GM18517 (cell line): ENCODE results near the gene ACAD9.
"Not testable (repeated sequence)": the region's sequence is repeated elsewhere in the genome, so short reads cannot be mapped to it uniquely, and the experiment has no call there.

ENCODE experiments used
- ATAC-seq: cut with Tn5 transposase; IDR thresholded peaks from one replicate; pipeline ENCODE4 v1.9.1; 2021; ENCODE audit warnings: mild to moderate bottlenecking, moderate library complexity; ENCODE audit not compliant: unreplicated experiment

Gene ACAD9

DNA sequence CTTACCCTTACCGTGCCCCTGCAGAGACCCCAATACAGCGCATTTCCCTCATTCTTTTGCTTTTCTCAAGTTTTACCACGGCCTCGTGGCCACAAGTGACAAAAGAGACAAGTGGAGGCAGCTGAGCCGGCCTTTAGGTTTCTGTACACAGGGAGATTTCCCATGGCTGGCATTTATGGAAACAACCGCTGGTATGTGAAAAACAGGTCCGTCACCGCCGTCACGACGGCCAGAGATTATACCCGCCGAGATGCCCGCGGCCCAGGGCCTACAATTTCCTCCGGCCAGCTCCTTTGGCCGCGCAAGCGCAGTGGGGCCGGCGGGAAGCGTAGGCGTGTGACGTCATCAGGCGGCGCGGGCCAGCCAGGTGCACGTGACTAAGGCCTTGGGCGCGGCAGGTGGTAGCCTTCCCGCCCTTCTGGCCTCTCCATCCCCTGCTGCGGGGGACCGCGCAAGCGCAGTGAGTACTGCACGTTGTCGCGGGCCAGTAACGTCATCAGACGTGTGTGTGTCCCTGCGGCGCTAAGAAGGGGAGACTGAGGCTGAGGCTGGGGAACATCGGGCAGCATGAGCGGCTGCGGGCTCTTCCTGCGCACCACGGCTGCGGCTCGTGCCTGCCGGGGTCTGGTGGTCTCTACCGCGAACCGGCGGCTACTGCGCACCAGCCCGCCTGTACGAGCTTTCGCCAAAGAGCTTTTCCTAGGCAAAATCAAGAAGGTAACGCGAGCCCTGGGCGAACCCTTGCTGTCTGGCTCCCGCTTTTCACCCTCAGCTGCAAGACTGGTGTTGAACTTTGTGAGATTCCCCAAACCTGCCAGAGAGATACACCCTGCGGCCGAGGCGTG is at the start of gene ACAD9:
Gene ACAD9, plus strand, starts transcription at position 496 of the 845 bp plus-strand sequence. Its CDS starts 72 bp downstream, at position 568.
- peak; percentile 89 for ATAC-seq

GRCh38 chr3:128829925-128830625 is 49.3 kb upstream of the ACAD9 start:
- ATAC-seq = not testable (repeated sequence)

GRCh38 chr3:128830762-128831161 is 48.7 kb upstream of the ACAD9 start:
- ATAC-seq = not testable (repeated sequence)

DNA sequence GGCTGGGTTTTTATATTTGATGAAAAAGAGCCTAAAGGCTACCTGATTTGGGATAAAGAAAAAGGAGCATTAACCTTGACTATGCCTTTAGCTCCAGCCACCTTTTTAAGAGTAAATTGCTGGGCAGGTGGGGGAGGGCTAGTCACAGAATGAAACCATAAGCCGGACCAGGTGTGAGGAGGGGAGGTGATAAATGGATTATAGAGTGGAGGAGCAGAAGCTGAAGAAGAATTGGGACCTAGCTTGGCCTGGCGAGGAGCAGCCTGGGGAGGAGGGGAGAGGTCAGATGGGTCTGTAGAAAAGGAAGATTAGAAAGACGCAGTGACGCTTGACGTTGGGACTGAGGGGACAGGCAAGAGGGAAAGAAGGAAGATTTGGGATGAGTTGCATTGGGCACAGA is 46.4 kb upstream of the ACAD9 start:
- ATAC-seq = not testable (repeated sequence)

DNA sequence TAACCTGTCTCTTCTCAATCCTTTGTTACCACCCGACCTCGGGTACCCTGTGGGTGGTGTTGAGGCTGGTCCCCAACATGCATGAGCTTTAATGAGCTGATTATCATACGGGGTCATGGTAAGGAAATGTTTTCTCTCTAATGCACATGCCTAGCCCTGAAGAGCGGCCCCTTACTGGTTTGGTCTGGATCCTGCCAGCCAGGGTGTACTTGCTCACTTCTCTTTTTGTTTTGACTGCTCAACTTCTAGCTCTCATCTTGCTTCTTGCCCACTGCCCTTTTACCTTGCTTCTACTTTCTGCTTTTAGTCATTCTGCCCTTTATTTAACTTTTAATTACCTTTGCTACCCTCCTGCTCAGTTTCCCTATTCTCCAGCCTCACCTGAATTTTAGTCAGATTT is 44.3 kb upstream of the ACAD9 start:
- no peak for ATAC-seq

GRCh38 chr3:128841926-128842920 is 37.2 kb upstream of the ACAD9 start:
- no peak for ATAC-seq

DNA sequence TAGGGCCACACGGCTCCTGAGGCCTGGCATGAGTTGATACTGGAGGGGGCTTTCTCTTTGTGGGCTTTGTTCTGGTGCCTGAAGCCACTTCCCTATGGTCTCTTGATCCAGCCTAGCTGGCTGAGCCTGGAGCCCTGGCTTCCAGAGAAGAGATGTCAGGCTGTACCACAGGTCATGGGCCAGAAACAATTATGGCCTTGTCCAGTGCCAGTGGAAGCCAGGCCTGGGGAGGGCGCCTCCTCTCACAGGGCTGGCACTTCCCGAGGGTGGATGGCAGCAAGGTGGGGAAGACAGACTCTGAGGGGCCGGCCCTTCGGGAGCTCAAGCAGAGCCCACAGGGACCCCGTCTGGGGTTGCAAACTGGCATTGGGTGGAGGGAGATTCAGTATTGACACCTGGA is 34.9 kb upstream of the ACAD9 start:
- no peak for ATAC-seq

GRCh38 chr3:128845119-128845777 is 34.2 kb upstream of the ACAD9 start:
- no peak for ATAC-seq

GRCh38 chr3:128845778-128846485 is 33.5 kb upstream of the ACAD9 start:
- ATAC-seq = peak; percentile 48

GRCh38 chr3:128846486-128846891 is 32.9 kb upstream of the ACAD9 start:
- ATAC-seq = no peak

DNA sequence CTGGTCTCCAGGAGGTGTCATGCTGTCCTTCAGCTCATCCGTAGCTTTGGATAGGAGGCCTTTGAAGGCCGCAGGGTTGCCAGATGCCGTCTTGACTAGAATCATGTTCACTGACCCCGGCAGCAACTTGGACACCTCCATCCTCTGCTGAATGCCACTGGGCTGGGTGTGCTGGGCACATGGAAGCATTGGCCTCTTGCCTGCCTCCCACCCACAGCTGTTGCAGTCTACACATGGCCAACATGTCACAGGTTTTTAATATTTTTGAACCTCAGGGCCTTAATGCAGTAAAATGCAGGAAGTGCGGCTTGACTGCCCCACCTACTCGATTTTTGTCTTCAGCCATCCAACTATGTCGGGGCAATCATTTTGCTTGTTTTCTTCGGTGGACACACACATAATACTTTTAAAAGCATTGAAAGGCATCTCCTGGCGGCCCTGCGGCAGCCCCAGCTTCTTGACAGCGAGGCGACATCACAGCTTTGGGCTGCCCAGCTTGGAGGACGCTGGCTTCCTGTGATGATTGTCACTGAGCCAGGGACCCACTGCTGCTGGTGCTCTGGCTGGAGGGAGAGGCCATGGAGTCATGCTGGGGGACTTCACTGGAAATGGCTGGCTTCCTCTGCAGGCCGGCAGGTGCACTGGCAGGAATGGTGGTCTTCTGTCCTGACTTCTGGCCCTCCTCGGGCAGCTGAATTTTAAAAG is 31.6 kb upstream of the ACAD9 start:
- ATAC-seq = no peak

GRCh38 chr3:128848936-128849335 is 30.5 kb upstream of the ACAD9 start:
- no peak for ATAC-seq

- no peak for ATAC-seq
Measured at GRCh38 chr3:128849911-128850455, 29.4 kb upstream of the ACAD9 start.

- no peak for ATAC-seq
Measured at GRCh38 chr3:128850544-128850943, 28.9 kb upstream of the ACAD9 start.

DNA sequence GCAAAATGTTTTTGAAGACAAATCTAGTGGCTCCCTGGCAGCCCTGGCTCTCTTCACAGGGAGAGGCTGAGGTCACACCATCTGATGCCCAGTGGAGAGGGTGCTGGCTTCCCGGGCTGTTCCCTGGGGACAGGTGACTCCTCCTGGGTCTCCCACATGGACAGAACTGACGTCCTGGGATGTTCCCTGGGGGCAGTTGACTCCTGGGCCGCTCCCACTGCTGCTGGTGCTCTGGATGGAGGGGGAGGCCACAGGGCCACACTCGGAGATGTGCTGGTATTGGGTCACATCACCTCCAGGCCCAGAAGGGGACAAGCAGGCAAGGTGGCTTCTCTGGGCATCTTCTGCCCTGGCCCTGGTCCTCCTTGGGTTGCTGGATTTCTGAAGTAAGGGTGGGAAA is 27.8 kb upstream of the ACAD9 start:
- no peak for ATAC-seq

- ATAC-seq = no peak
Measured at GRCh38 chr3:128853826-128854225, 25.6 kb upstream of the ACAD9 start.

GRCh38 chr3:128854475-128854874 is 24.9 kb upstream of the ACAD9 start:
- ATAC-seq = no peak

DNA sequence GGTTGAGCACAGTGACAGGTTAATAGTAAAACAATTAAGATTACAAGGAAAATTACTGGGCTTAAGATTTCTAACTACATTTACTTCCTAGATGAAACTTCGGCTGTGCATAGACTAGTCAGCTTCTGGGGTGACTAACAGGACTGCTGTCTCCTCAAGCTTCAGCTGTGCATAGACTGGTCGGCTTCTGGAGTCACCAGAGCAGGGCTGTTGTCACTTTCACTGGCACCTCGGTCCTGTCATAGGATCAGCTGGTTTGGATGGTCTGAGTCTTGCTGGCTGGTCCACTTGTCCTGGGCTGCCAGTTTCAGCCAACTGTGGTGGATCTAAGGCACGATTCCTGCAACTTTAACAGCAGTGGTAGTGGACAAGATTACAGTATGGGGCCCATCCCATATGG is 23.9 kb upstream of the ACAD9 start:
- no peak for ATAC-seq

DNA sequence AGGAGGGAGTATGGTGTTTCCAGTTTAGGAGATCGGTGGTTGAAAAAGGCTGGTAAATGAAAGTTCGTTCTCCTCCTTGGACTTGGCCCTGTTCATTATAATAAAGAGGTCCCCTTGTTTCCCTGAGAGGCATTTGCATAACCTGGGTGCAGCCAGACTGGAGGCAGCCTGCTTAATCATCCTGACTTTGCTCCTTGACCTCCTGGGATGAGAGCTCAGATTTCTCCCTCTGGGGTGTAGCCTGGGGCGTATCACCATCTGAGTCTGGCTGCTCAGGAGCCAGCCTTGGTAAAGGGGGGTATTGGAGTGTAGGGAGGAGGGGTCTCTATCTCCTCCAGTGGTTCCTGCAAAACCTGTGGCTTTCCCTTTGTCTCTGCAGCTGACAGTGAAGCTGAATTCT is 21.3 kb upstream of the ACAD9 start:
- no peak for ATAC-seq
